Activated CD8-positive, alpha-beta memory T cell treated with anti-CD3 and anti-CD28 coated beads for 1 hour (primary cell): ENCODE data around the gene MTF2.

ENCODE experiments used
- DNase-seq, 2 donors: peaks; one replicate each; pipeline ENCODE4 v3.0.0-alpha.2; 2020; ENCODE audit warnings: low read depth in 1 of 2; ENCODE audit errors: extremely low read depth in 1 of 2

The MTF2 gene

GRCh38 chr1:93082313-93082712 is 3.2 kb downstream of the MTF2 start:
- DNase-seq: no peak

DNA sequence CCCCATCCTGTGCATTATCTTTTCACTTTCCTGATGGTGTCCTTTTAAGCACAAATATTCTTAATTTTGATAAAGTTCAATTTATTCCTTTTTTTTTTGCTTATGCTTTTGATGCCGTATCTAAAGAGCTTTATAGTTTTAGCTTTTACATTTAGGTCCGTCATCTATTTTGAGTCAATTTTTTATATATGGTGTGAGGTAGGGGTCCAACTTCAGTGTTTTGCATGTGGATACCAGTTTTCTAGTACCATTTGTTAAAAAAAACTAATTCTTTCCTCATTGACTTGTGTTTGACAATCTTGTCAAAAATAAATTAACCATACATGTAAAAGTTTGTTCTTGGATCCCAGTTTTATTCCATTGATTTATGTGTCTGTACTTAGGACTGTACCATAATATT is 4.9 kb downstream of the MTF2 start:
- DNase-seq: no peak

GRCh38 chr1:93087532-93087931 is 8.4 kb downstream of the MTF2 start:
- no peak for DNase-seq

- DNase-seq: no peak
Observed at GRCh38 chr1:93093332-93094006, 14.4 kb downstream of the MTF2 start.

DNA sequence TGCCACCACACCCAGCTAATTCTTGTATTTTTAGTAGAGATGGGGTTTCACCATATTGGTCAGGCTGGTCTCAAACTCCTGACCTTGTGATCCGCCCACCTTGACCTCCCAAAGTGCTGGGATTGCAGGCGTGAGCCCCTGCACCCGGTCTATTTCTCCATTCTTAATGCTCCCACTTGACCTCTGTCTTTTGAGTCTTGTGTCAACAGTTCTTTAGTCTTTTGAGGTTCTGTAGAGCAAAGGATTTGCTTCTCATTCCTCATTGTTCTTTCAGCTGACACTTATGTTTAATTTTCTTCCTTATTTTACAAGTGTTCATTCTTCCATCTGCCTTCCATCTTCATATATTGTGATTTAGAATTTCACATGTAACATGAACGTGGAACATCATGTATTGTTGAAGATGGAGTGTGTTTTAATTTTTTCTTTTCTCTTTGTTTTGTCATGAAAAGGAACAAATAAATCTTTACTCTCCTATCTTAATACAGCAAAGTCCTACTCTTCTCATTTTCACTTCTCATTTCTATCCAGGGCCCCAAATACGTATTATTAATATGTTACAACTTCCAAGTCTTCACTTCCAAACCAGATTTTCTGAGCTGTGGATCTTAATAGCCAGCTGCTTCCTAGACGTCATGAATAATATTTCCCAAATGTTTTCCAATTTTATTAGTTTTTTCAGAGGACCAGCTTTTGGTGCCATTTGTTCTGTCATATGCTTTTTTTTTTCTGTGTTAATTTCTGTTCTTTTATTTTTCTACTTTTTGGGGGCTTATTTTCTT is 16.9 kb downstream of the MTF2 start:
- no peak for DNase-seq

DNA sequence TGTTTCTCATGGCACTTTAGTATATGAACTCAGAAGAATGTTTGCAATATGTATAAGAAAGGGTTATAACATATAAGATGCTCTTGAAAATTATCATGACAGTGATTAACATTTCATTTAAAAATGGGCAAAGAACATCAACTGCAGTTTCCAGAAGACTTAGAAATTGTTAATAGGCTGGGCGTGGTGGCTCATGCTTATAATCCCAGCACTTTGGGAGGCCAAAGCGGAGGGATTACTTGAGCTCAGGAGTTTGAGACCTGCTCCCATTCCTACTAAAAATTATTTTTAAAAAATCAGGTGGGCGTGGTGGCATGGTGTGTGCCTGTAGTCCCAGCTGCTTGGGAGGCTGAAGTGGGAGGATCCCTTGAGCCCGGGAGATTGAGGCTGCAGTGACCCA is 23.1 kb downstream of the MTF2 start:
- no peak for DNase-seq

DNA sequence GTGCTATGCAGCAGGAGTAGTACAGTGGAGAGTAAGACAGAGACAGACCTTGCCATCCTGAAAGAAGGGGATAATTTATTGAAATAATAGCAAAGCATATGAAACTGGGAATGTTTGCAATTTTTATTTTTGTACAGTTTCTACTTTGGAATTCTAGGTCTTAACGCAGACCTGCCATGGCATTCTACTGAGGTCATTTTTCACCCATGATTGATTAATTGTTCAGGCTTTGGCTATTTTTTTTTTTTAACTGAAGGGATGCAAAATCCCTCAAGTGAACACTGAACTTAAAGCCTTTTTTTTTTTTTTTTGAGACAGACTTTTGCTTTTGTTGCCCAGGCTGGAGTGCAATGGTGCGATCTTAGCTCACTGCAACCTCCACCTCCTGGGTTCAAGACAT is 27.1 kb downstream of the MTF2 start:
- DNase-seq: no peak

- no peak for DNase-seq
Observed at GRCh38 chr1:93107395-93107794, 28.3 kb downstream of the MTF2 start.

DNA sequence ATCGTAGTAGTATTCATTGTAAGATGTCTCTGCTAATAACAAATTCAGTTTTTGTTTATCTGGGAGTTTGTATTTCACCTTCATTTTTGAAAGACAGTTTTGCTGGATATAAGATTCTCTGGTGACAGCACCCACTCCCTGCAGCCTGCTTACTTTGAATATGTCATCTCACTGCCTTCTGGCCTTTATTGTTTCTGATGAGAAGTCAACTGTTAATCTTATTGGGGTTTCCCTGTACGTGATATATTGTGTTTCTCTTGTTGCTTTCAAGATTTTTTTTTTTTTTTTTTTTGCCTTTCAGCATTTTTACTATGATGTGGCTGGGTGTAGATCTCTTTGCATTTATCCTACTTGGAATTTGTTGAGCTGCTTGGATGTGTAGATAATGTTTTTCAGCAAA is 29.3 kb downstream of the MTF2 start:
- DNase-seq: no peak

DNA sequence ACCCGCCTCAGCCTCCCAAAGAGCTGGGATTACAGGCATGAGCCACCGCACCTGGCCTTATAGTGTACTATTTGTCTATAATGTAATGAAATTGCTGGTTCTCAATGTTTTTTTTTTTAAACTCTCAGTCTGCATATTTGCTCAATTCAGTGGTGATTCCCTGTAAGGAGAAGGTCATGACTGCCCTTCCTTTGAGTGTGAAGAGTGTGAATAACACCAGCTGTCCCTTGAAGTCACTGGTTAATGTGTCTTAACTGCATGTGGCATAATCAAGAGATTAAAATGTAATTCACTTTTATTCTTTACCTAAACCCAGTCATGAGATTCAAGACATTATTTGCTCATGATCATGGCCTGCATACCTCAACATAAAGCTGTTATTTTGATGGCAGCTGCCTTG is 30.5 kb downstream of the MTF2 start:
- DNase-seq: no peak

GRCh38 chr1:93111065-93111464 is 32.0 kb downstream of the MTF2 start:
- no peak for DNase-seq

DNA sequence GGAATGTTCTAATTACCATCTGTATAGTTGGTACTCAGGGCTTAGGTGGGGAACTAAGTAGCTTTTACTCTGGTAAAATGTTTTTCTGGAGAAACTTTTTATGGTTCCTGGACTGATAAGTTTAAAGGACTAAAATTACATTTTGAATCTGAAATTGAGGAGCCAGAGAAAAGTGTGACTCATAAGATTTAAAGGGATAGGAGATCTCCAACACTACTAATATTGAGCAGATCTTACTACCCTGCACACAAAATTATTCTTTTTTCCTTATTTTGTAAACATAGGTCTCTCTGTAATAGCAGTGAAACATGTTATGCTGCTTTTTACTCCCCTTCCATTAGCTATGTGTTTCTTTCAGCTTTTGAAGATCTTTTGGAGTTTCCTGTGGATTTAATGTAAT is 32.5 kb downstream of the MTF2 start:
- no peak for DNase-seq

- DNase-seq: no peak
Observed at GRCh38 chr1:93113127-93113526, 34.0 kb downstream of the MTF2 start.

DNA sequence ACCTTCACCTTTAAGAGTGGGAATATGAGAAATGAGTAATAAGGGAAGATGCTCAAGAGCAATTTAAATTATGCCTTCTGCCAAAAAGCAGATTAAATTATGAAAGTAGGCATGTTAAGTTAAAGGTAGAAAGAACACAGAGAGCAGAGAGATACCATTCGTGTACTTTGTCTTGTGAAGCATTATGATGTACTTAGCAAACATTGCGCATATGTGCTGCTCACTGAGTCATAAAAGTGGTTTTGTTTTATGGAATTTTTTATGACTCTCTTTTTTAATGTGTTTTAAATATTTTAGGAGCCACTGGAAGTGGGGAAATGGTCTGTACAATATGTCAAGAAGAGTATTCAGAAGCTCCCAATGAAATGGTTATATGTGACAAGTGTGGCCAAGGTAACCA is 35.3 kb downstream of the MTF2 start:
- no peak for DNase-seq

GRCh38 chr1:93120614-93121013 is 41.5 kb downstream of the MTF2 start:
- DNase-seq: no peak

- no peak for DNase-seq
Observed at GRCh38 chr1:93123201-93123783, 44.2 kb downstream of the MTF2 start.

- DNase-seq: no peak
Observed at GRCh38 chr1:93124556-93125355, 45.7 kb downstream of the MTF2 start.

DNA sequence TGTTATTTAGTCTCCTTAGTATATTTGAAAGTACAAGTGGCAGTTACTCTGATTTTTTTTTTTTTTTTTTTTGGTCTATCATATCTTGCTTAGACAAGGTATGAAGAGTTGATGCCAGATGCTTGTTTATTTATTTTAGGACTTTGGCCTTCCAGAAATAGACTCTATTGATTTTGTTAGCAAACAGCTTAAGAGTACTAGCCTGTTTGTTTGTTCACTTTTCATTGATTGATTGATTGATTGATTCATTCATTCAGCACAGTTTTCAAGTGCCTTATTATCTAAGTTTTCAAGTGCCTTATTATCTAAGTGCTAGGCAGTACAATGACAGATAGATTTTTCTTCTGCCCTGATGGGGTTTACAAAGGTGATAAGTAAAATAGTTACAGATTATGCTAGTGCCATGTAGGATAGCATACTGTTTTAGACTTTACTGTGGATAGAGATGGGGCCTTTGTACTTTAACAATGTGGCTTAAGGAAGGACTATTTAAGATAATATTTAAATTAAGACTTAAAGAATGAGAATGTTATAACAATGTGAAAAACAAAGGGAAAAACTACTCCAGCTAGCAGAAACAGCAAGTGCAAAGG is 50.5 kb downstream of the MTF2 start:
- no peak for DNase-seq

- DNase-seq: no peak
Observed at GRCh38 chr1:93132638-93133037, 53.6 kb downstream of the MTF2 start.

DNA sequence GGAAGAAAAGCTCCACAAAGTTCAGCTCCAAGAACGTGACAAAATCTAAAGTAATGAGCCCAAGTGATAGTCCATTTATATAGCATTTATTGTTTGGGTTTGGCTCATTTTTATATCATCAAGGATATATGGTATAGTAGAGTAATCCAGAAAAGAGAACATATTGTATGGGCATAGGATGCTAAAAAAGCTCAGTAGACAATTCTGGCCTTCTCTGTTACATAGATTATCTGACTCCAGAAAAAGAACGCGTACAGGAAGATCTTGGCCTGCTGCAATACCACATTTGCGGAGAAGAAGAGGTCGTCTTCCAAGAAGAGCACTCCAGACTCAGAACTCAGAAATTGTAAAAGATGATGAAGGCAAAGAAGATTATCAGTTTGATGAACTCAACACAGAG is 57.4 kb downstream of the MTF2 start:
- DNase-seq: no peak
